ENCODE data around the gene DNM1L. TPM values are rescaled to one million over a fixed set of nuclear protein-coding genes. Genes with fewer than 3 reads are reported as not detected.
A peak's percentile ranks its signal among the peaks of the same experiment; 100 is the strongest.

DNM1L gene
- total RNA-seq, 1 donor from 2014 or later, result 59.6 TPM

DNA sequence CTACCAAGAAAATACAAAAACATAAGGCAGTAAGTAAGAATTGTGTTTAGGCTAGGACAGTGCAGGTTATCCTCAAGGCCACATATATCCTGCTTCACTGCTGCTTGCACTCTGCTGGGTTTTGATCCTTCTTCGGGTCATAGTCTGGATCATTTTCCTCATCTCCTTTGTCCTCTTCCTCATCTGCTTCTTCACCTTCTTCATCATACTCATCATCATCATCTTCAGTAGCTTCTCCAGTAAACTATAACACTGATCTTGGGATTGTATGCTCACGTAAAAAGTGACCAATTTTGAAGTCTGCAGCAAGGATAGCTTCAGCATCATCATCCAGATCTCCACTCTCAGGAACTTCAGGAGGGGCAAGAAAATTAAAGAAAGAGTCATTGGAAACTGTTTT lies 47.2 kb downstream of the DNM1L start:
- H3K9me3 ChIP-seq (replicated peaks), result no peaks in the 10 kb centered on the region
- no peaks in the 10 kb centered on the region for H3K27me3 ChIP-seq (ENCODE audit: low read depth)
- no peak overlapping the region for H3K4me3 ChIP-seq
- intact Hi-C loops (cut with micrococcal nuclease), result no loop called here
- no peak overlapping the region for H3K27ac ChIP-seq (replicated peaks)
- TF ChIP-seq, protein P1, sequence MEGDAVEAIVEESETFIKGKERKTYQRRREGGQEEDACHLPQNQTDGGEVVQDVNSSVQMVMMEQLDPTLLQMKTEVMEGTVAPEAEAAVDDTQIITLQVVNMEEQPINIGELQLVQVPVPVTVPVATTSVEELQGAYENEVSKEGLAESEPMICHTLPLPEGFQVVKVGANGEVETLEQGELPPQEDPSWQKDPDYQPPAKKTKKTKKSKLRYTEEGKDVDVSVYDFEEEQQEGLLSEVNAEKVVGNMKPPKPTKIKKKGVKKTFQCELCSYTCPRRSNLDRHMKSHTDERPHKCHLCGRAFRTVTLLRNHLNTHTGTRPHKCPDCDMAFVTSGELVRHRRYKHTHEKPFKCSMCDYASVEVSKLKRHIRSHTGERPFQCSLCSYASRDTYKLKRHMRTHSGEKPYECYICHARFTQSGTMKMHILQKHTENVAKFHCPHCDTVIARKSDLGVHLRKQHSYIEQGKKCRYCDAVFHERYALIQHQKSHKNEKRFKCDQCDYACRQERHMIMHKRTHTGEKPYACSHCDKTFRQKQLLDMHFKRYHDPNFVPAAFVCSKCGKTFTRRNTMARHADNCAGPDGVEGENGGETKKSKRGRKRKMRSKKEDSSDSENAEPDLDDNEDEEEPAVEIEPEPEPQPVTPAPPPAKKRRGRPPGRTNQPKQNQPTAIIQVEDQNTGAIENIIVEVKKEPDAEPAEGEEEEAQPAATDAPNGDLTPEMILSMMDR (IDR thresholded peaks at IDR 0.05; ENCODE audit: borderline replicate concordance), result no peak
- peaks cover 86% of the 10 kb centered on the region for H3K36me3 ChIP-seq
- H3K4me1 ChIP-seq, result no peaks in the 10 kb centered on the region
- no peak for DNase-seq

DNA sequence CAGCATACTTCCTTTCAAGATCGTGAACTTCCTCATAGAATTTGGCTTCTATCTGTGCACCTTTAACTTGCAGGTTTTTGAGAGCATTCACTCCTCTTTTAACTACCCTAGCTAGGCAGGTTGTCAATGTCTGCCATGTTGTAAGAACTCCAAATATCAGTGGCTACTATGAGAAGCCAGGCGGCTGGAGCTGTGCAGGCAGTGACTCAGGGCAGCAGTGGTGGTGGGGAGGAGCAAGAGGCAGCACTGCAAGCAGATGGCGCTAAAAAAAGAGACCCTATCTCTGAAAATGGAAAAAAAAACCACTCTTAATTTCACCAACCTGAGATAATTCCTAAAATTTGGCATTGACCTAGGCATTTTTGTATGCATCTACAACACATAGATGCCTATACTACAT lies 48.1 kb downstream of the DNM1L start:
- DNase-seq, result no peak
- Histone ChIP-seq H3K36me3 (peaks cover 86% of the 10 kb centered on the region), H3K9me3 (replicated peaks) (no peaks in the 10 kb centered on the region), H3K4me1 (no peaks in the 10 kb centered on the region), H3K4me3 (no peak overlapping the region), H3K27me3 (ENCODE audit: low read depth) (no peaks in the 10 kb centered on the region), H3K27ac (replicated peaks) (no peak overlapping the region)
- TF ChIP-seq, protein P1 (IDR thresholded peaks at IDR 0.05; ENCODE audit: borderline replicate concordance), result no peak
- intact Hi-C loops (cut with micrococcal nuclease), result no loop called here

DNA sequence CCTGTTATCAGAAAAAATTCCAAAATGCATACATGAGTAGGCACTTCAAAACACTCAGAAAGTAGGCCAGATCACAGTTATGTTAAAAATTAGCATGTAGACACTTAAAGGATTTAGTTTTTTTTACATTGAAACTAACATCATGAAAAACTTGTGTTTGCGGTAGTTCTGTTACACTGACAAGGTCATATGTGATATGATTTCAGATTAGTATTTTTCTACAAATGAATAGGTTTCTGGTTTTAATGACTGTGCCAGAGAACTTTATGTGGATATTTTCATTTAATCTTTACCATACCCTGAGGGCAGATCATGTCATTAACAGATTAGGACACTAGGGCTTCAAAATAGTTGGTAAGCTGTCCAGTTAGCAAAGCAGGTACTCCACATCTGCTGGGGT lies 55.9 kb downstream of the DNM1L start:
- intact Hi-C loops (cut with micrococcal nuclease), result no loop called here
- H3K27me3 ChIP-seq (ENCODE audit: low read depth), result no peaks in the 10 kb centered on the region
- H3K36me3 ChIP-seq, result peaks cover 91% of the 10 kb centered on the region
- DNase-seq, result no peak
- H3K9me3 ChIP-seq (replicated peaks), result no peaks in the 10 kb centered on the region
- TF ChIP-seq, protein P1 (IDR thresholded peaks at IDR 0.05; ENCODE audit: borderline replicate concordance), result no peak
- H3K4me1 ChIP-seq, result peaks cover 31% of the 10 kb centered on the region
- no peak overlapping the region for H3K27ac ChIP-seq (replicated peaks)
- no peak overlapping the region for H3K4me3 ChIP-seq

DNA sequence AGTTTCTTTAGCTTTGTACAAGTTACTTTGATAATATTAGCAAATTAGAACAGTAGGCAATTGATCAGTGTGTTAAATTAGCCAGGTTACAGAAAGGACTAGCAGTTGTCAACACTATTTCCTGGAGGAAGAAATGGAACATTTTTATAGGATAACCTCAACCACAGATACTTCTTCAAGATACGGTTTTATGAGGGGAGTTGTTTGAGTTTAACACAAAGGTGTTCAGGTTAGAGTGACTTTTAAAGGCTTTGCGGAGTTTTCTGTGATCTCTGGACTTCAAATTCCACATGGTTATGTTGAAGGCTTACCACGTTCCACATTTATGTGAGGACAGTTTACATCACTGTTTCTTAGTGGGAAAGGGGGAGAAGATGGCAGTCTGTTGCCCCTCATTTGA lies 57.3 kb downstream of the DNM1L start:
- Histone ChIP-seq H3K9me3 (replicated peaks) (no peaks in the 10 kb centered on the region), H3K36me3 (peaks cover 91% of the 10 kb centered on the region), H3K27me3 (ENCODE audit: low read depth) (no peaks in the 10 kb centered on the region), H3K4me1 (peaks cover 31% of the 10 kb centered on the region), H3K4me3 (no peak overlapping the region), H3K27ac (replicated peaks) (no peak overlapping the region)
- TF ChIP-seq, protein P1 (IDR thresholded peaks at IDR 0.05; ENCODE audit: borderline replicate concordance), result no peak
- no peak for DNase-seq
- intact Hi-C loops (cut with micrococcal nuclease), result no loop called here

DNA sequence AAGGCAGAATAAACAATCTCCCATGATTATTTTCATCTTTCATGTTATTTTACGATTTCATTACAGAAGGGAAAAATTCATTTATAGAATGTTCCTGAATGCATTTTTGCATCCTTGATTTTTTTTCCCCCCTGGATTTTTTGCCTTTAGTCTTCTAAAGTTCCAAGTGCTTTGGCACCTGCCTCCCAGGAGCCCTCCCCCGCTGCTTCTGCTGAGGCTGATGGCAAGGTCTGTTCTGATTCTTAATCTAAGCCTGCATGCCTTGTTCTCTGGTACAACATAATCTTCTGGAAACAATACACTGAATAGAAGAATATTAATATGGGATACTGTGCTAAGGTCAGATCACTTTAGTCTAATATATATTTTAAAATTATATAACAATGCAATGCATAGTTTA lies 58.6 kb downstream of the DNM1L start:
- peaks cover 31% of the 10 kb centered on the region for H3K4me1 ChIP-seq
- TF ChIP-seq, protein P1 (IDR thresholded peaks at IDR 0.05; ENCODE audit: borderline replicate concordance), result no peak
- peaks cover 92% of the 10 kb centered on the region for H3K36me3 ChIP-seq
- no peak overlapping the region for H3K4me3 ChIP-seq
- H3K27me3 ChIP-seq (ENCODE audit: low read depth), result no peaks in the 10 kb centered on the region
- intact Hi-C loops (cut with micrococcal nuclease), result no loop called here
- no peaks in the 10 kb centered on the region for H3K9me3 ChIP-seq (replicated peaks)
- no peak for DNase-seq
- no peak overlapping the region for H3K27ac ChIP-seq (replicated peaks)

DNA sequence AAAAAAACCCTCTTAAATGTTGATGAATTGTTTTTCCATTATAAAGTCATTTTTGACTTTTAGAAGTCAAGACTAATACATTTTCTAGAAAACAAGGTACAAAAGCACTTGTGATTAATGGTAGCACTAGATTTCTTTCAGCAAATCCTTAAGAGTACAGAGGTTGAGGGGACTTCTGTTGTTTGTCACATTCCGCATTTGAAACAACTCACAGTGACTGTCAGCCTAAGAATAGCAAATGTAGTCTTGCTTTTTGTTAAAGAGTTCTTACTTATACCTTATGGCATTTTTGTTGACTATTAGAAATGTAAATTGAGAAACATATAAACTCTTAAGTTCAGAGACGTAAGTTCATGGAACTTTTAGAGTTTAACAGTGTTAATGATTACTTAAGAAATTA lies 60.2 kb downstream of the DNM1L start:
- Histone ChIP-seq H3K9me3 (replicated peaks) (no peaks in the 10 kb centered on the region), H3K27ac (replicated peaks) (peak overlapping the region; percentile 9), H3K4me1 (peaks cover 31% of the 10 kb centered on the region), H3K4me3 (no peak overlapping the region), H3K36me3 (peaks cover 92% of the 10 kb centered on the region), H3K27me3 (ENCODE audit: low read depth) (no peaks in the 10 kb centered on the region)
- TF ChIP-seq, protein P1 (IDR thresholded peaks at IDR 0.05; ENCODE audit: borderline replicate concordance), result no peak
- intact Hi-C loops (cut with micrococcal nuclease), result no loop called here
- DNase-seq, result no peak
